ENCODE data around the gene ARID5A.

DNA sequence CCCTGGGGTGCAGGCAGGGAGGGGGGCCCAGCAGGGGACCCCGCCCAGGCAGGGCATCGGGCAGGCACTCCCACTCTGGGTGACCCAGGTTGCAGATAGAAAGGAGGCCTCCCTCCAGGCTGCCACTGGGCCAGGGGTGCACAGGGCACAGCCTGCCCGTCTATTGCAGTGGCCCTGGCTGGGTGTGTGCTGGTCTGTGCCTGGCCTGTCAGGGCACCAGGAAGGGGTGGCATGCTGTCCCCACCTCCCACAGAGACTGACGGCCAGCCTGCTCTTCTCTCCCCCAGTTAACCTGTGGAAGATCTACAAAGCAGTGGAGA lies 12.9 kb downstream of the ARID5A start:
- TF ChIP-seq, protein P1, sequence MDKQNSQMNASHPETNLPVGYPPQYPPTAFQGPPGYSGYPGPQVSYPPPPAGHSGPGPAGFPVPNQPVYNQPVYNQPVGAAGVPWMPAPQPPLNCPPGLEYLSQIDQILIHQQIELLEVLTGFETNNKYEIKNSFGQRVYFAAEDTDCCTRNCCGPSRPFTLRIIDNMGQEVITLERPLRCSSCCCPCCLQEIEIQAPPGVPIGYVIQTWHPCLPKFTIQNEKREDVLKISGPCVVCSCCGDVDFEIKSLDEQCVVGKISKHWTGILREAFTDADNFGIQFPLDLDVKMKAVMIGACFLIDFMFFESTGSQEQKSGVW (CRISPR knock-in tag; IDR thresholded peaks at IDR 0.05; ENCODE audit: borderline replicate concordance): no peak
- TF ChIP-seq EZH2 (conservative IDR thresholded peaks at IDR 0.05; ENCODE audit: low read depth, low read length): no peak
- no peak for TF ChIP-seq GABPA (IDR thresholded peaks at IDR 0.05; ENCODE audit: low read depth, low read length)
- TF ChIP-seq GABPA (CRISPR knock-in tag; IDR thresholded peaks at IDR 0.05; ENCODE audit: low read depth): no peak
- no peak for TF ChIP-seq FOXP1 (IDR thresholded peaks at IDR 0.05)
- no peak for TF ChIP-seq FOXP1 (CRISPR knock-in tag; IDR thresholded peaks at IDR 0.05)
- TF ChIP-seq, protein P2, sequence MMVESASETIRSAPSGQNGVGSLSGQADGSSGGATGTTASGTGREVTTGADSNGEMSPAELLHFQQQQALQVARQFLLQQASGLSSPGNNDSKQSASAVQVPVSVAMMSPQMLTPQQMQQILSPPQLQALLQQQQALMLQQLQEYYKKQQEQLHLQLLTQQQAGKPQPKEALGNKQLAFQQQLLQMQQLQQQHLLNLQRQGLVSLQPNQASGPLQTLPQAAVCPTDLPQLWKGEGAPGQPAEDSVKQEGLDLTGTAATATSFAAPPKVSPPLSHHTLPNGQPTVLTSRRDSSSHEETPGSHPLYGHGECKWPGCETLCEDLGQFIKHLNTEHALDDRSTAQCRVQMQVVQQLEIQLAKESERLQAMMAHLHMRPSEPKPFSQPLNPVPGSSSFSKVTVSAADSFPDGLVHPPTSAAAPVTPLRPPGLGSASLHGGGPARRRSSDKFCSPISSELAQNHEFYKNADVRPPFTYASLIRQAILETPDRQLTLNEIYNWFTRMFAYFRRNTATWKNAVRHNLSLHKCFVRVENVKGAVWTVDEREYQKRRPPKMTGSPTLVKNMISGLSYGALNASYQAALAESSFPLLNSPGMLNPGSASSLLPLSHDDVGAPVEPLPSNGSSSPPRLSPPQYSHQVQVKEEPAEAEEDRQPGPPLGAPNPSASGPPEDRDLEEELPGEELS (CRISPR knock-in tag; IDR thresholded peaks at IDR 0.05): no peak
- TF ChIP-seq CHD2 (IDR thresholded peaks at IDR 0.05; ENCODE audit: low read depth, low read length): no peak
- TF ChIP-seq POLR2A (IDR thresholded peaks at IDR 0.05; ENCODE audit: insufficient read depth in 1 of 2, low read depth in 2 of 2, low read length in 2 of 2): no peak
- TF ChIP-seq ELF4 (CRISPR knock-in tag; IDR thresholded peaks at IDR 0.05; ENCODE audit: borderline replicate concordance): no peak
- TF ChIP-seq, protein P3, sequence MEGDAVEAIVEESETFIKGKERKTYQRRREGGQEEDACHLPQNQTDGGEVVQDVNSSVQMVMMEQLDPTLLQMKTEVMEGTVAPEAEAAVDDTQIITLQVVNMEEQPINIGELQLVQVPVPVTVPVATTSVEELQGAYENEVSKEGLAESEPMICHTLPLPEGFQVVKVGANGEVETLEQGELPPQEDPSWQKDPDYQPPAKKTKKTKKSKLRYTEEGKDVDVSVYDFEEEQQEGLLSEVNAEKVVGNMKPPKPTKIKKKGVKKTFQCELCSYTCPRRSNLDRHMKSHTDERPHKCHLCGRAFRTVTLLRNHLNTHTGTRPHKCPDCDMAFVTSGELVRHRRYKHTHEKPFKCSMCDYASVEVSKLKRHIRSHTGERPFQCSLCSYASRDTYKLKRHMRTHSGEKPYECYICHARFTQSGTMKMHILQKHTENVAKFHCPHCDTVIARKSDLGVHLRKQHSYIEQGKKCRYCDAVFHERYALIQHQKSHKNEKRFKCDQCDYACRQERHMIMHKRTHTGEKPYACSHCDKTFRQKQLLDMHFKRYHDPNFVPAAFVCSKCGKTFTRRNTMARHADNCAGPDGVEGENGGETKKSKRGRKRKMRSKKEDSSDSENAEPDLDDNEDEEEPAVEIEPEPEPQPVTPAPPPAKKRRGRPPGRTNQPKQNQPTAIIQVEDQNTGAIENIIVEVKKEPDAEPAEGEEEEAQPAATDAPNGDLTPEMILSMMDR (CRISPR knock-in tag; IDR thresholded peaks at IDR 0.05): no peak
- no peak for TF ChIP-seq EP300 (IDR thresholded peaks at IDR 0.05; ENCODE audit: low read depth in 2 of 2, low read length in 2 of 2)
- TF ChIP-seq EP300 (CRISPR knock-in tag; IDR thresholded peaks at IDR 0.05; ENCODE audit: borderline replicate concordance): no peak
- TF ChIP-seq FOXM1 (CRISPR knock-in tag; IDR thresholded peaks at IDR 0.05): no peak
- no peak for TF ChIP-seq MAFG (CRISPR knock-in tag; IDR thresholded peaks at IDR 0.05)
- TF ChIP-seq, protein P4, sequence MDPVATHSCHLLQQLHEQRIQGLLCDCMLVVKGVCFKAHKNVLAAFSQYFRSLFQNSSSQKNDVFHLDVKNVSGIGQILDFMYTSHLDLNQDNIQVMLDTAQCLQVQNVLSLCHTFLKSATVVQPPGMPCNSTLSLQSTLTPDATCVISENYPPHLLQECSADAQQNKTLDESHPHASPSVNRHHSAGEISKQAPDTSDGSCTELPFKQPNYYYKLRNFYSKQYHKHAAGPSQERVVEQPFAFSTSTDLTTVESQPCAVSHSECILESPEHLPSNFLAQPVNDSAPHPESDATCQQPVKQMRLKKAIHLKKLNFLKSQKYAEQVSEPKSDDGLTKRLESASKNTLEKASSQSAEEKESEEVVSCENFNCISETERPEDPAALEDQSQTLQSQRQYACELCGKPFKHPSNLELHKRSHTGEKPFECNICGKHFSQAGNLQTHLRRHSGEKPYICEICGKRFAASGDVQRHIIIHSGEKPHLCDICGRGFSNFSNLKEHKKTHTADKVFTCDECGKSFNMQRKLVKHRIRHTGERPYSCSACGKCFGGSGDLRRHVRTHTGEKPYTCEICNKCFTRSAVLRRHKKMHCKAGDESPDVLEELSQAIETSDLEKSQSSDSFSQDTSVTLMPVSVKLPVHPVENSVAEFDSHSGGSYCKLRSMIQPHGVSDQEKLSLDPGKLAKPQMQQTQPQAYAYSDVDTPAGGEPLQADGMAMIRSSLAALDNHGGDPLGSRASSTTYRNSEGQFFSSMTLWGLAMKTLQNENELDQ (CRISPR knock-in tag; IDR thresholded peaks at IDR 0.05; ENCODE audit: borderline replicate concordance): no peak
- no peak for TF ChIP-seq GZF1 (CRISPR knock-in tag; IDR thresholded peaks at IDR 0.05)
